GM12873 (cell line): ENCODE measurements around the gene INKA2.

Source experiments
- TF ChIP-seq, protein P1 (sequence below): IDR thresholded peaks from 2 replicates; pipeline ENCODE4 v1.5.1; 2012; ENCODE audit warnings: low read depth, mild to moderate bottlenecking, moderate library complexity, low read length, control low read depth; ENCODE audit not compliant: insufficient read depth; ENCODE audit errors: missing control alignments

The INKA2 gene

DNA sequence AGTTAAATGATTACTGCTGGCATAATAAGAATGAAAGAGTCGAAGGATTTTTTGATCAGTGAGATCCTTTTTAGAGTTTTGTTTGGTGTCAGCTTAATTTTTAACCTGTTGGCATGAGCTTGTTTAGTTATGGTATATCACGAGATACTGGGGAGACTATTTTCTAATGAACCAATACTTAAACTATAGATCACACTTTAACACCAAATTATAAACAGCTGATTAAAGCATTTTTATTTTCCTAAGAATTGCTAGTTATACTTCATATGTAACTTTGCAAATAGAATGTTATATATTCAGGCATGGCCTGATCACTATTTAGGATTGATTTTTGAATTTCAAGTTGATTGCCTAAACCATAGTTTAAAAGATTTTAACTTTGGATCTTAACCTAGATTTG lies 22.5 kb upstream of the INKA2 start:
- TF ChIP-seq, protein P1, sequence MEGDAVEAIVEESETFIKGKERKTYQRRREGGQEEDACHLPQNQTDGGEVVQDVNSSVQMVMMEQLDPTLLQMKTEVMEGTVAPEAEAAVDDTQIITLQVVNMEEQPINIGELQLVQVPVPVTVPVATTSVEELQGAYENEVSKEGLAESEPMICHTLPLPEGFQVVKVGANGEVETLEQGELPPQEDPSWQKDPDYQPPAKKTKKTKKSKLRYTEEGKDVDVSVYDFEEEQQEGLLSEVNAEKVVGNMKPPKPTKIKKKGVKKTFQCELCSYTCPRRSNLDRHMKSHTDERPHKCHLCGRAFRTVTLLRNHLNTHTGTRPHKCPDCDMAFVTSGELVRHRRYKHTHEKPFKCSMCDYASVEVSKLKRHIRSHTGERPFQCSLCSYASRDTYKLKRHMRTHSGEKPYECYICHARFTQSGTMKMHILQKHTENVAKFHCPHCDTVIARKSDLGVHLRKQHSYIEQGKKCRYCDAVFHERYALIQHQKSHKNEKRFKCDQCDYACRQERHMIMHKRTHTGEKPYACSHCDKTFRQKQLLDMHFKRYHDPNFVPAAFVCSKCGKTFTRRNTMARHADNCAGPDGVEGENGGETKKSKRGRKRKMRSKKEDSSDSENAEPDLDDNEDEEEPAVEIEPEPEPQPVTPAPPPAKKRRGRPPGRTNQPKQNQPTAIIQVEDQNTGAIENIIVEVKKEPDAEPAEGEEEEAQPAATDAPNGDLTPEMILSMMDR, result no peak

DNA sequence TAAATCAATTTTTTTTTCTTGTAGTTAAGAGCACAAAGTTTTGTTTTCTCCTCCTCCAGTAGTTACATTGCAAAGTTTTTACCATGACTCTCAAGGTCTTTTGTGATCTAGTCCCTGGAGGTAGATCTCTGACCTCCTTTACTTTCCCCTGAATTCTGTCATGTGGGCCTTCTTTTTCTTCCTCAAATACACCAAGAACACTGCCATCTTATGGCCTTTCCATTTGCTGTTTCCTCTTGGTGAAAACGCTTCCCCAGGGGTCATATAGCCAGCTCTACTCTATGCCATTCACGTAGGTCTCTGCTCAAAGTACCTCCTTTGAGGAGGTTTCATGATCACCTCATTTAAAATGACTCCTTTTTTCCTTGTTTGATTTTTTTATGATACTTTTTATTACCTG lies 19.2 kb upstream of the INKA2 start:
- TF ChIP-seq, protein P1, result no peak

DNA sequence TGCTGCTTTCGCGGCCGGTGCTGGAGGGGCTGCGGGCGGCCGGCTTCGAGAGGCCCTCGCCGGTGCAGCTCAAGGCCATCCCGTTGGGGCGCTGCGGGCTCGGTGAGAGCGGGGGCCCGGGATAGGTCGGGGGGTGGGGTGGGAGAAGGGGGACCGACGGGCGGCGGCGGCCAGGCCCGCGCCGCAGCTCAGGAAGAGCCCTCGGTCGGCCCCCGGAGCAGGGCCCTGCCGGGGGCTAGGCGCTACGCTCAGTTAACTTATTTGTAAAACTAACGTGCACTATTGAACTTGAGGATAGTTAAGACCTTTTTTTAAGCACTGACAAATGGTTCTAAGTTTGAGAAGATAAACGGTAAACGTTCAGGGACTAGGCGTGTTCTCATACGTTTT lies 16.9 kb upstream of the INKA2 start:
- TF ChIP-seq, protein P1, result no peak

DNA sequence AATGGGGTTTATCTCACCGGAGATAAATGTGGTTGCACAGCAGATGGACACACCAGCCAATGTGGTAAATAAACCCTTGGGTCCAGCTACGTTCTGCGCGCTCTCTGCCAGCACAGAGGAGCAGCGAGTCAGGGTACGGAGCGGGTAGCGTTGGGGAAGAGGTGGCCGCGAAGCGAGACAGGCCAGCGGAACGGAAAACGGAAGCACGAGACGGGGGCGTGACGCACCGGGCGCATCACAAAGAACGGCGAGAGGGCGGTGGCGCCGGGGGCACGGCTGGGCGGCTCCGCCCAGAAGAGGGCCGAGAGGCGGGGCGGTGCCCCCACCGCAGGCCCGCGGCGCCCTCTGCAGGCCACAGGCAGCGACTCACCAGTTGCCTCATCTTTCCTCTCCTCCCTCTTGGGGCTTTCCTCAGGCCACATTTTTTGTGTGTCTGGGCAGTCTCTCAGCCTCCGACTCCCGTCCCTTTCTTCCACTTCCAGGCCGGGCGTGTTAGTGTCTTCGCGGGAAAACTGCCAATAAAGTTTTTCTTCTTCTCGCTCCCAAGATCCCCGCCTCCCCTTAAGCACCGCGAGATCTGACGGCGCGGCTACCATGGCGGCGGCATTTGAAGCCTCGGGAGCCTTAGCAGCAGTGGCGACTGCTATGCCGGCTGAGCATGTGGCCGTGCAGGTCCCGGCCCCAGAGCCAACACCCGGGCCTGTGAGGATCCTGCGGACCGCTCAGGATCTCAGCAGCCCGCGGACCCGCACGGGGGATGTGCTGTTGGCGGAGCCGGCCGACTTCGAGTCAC lies 16.3 kb upstream of the INKA2 start, which contains the start of gene DDX20:
Gene DDX20 (plus strand): TSS at position 571 of the 793 bp plus-strand sequence. CDS start 24 bp downstream, at position 595.
- TF ChIP-seq, protein P1, result peak; percentile 90

DNA sequence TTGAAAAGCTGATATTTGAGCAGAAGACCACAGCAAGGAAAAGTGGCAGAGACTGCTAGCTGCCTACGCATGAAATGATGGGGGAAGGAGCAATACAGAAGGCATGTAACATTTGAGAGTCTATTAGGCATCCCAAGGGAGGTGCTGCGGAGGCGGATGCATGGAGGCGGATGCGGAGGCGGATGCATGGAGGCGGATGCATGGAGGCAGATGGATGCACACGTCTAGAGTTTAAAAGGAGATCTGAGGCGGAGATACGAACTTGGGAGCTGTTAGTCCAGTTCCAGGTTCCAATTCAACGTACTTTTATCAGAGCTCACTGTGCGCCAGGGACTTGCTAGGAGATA lies 15.8 kb upstream of the INKA2 start:
- TF ChIP-seq, protein P1, result no peak

DNA sequence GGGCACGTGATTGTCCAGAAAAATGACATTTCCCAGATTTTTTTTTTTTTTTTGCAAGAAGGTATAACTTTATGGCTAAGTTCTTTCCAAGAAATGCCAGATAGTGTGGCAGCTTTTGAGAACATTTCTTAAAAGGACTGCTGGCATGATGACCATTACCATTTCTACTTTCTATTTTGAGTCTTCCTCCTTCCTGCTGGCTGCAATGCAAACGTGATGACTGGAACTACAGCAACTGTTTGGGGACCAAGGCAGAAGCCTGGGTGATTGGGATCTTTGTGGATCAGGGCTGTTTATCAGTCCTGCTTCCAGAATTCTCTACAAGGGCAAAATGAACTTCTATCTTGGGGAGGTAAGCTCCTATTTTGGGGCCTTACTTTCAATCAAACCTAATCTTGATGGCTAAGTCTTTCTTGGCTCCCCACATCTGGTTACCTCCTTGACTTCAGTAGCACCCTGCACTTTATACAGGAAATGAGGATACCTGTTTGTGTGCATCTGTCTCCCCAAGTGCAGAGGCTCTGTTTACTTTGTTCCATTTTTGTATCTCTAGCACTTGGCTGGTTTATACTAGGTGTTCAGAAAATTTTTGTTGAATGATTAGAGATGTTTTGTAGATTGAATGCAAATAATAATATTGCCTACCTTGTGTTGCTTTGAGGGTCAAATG lies 12.8 kb upstream of the INKA2 start:
- TF ChIP-seq, protein P1, result no peak

DNA sequence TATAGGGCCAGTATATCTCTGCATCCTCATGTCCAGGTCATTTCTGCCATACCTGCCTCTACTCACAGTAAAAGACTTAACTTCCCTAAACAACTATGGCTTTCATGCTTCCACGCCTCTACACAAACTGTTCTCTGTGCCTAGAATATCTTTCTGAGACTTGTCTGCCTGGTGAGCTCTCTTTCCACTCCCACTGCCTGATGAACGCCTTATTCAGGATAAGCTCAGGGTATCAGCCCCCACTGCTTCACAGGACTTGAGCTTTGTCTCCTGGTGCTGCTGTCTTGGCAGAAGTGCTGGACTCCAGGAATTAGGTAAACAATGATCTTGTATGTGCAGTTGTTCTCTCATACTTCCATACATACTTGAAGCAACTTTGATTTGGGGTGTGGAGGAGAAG lies 11.7 kb upstream of the INKA2 start:
- TF ChIP-seq, protein P1, result no peak
